Upper lobe of left lung (tissue), 4 donors: Measurements from ENCODE around the gene MGAM2.

Source experiments
- EP300 ChIP-seq, 4 donors: sonication (generic); formaldehyde crosslinking; IDR thresholded peaks; one replicate each; pipeline ENCODE4 v1.5.1; 2017; ENCODE audit warnings: antibody characterized with exemption in 4 of 4, control low read depth in 2 of 4
- POLR2A ChIP-seq, 4 donors: fragments of 450-650 bp; IDR thresholded peaks; one replicate each; pipeline ENCODE4 v1.5.1; 2016 to 2017; ENCODE audit warnings: antibody characterized with exemption in 4 of 4, mild to moderate bottlenecking in 2 of 4
- POLR2AphosphoS5 ChIP-seq, 2 donors: sonication (generic); formaldehyde crosslinking; IDR thresholded peaks; one replicate each; pipeline ENCODE4 v1.5.1; 2017; ENCODE audit warnings: antibody characterized with exemption in 2 of 2
- TF ChIP-seq, protein P1 (sequence below), 6 experiments: fragments of 450-650 bp in 4 of 6; fragments of 200-600 bp in 2 of 6; sonication (generic) in 2 of 6; IDR thresholded peaks; one replicate each; pipeline ENCODE4 v1.5.1; 2016 to 2019; ENCODE audit warnings: antibody characterized with exemption in 6 of 6

DNA sequence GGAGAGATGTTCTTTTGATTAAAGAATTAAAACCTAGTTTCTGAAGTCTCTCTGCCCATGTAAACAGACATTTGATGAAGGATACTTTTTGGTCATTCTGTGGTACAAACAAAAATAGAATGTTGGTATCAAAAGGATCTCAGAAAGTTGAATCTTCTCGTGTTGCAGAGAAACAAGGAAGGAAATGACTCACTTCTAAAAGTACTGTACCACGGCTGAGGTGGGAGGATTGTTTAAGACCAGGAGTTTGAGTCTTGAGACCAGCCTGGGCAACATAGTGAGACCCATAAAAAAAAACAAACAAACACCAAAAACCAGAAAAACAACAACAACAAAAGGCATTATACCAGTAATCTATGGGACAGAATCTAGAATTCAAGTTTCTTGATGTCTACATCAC lies 76.6 kb downstream of the MGAM2 start:
- TF ChIP-seq, protein P1, sequence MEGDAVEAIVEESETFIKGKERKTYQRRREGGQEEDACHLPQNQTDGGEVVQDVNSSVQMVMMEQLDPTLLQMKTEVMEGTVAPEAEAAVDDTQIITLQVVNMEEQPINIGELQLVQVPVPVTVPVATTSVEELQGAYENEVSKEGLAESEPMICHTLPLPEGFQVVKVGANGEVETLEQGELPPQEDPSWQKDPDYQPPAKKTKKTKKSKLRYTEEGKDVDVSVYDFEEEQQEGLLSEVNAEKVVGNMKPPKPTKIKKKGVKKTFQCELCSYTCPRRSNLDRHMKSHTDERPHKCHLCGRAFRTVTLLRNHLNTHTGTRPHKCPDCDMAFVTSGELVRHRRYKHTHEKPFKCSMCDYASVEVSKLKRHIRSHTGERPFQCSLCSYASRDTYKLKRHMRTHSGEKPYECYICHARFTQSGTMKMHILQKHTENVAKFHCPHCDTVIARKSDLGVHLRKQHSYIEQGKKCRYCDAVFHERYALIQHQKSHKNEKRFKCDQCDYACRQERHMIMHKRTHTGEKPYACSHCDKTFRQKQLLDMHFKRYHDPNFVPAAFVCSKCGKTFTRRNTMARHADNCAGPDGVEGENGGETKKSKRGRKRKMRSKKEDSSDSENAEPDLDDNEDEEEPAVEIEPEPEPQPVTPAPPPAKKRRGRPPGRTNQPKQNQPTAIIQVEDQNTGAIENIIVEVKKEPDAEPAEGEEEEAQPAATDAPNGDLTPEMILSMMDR (IDR thresholded peaks at IDR 0.05): no peak
- no peak for TF ChIP-seq POLR2A (IDR thresholded peaks at IDR 0.05)
- TF ChIP-seq POLR2AphosphoS5 (IDR thresholded peaks at IDR 0.05): no peak
- no peak for TF ChIP-seq EP300 (IDR thresholded peaks at IDR 0.05)
